Mesendoderm (in vitro differentiated cells): Measurements from ENCODE around the gene MPPED1.

Source experiments
- DNase-seq: peaks from one replicate; pipeline ENCODE4 v3.0.0; 2013
- H2AK5ac ChIP-seq: 2 replicates; pipeline ENCODE4 v1.6.1; 2013; ENCODE audit warnings: low read length, inconsistent platforms
- H2BK120ac ChIP-seq: 2 replicates; pipeline ENCODE4 v1.6.1; 2013; ENCODE audit warnings: low read depth, mild to moderate bottlenecking, low read length, moderate library complexity, mixed read lengths
- H2BK15ac ChIP-seq: replicated peaks from 2 replicates; pipeline ENCODE4 v1.6.1; 2013; ENCODE audit warnings: low read depth, mild to moderate bottlenecking, moderate library complexity
- H2BK5ac ChIP-seq: 2 replicates; pipeline ENCODE4 v1.6.1; 2013; ENCODE audit warnings: low read length, inconsistent platforms
- H3K18ac ChIP-seq: 2 replicates; pipeline ENCODE4 v1.6.1; 2013; ENCODE audit warnings: mild to moderate bottlenecking, low read length, mixed read lengths
- H3K23ac ChIP-seq: one replicate; pipeline ENCODE4 v1.6.1; 2013; ENCODE audit warnings: low read length
- H3K27ac ChIP-seq: 2 replicates; pipeline ENCODE4 v1.5.1; 2013; ENCODE audit warnings: low read depth, mild to moderate bottlenecking, inconsistent platforms, low read length, moderate library complexity
- H3K27me3 ChIP-seq: 2 replicates; pipeline ENCODE4 v1.6.1; 2013; ENCODE audit warnings: low read length, control low read depth, mild to moderate bottlenecking, inconsistent platforms; ENCODE audit not compliant: insufficient read depth, poor library complexity
- H3K36me3 ChIP-seq: 2 replicates; pipeline ENCODE4 v1.6.1; 2013; ENCODE audit warnings: low read length, inconsistent platforms; ENCODE audit not compliant: control insufficient read depth, insufficient read depth
- H3K4ac ChIP-seq: one replicate; pipeline ENCODE4 v1.6.1; 2013; ENCODE audit warnings: low read depth, mild to moderate bottlenecking, low read length, moderate library complexity
- H3K4me1 ChIP-seq: 2 replicates; pipeline ENCODE4 v1.6.1; 2013; ENCODE audit warnings: low read depth, low read length, inconsistent platforms; ENCODE audit not compliant: control insufficient read depth
- H3K4me2 ChIP-seq: 2 replicates; pipeline ENCODE4 v1.6.1; 2013; ENCODE audit warnings: low read length
- H3K4me3 ChIP-seq: 2 replicates; pipeline ENCODE4 v1.5.1; 2013; ENCODE audit warnings: mild to moderate bottlenecking, low read length
- H3K56ac ChIP-seq: one replicate; pipeline ENCODE4 v1.6.1; 2013; ENCODE audit warnings: low read length
- H3K79me1 ChIP-seq: 2 replicates; pipeline ENCODE4 v1.6.1; 2013; ENCODE audit warnings: low read length, inconsistent platforms
- H3K79me2 ChIP-seq: 2 replicates; pipeline ENCODE4 v1.6.1; 2013; ENCODE audit warnings: mild to moderate bottlenecking, low read length; ENCODE audit not compliant: control insufficient read depth, insufficient read depth
- H3K9ac ChIP-seq: 2 replicates; pipeline ENCODE4 v1.6.1; 2013; ENCODE audit warnings: low read length, inconsistent platforms
- H4K5ac ChIP-seq: one replicate; pipeline ENCODE4 v1.6.1; 2013; ENCODE audit warnings: low read length
- H4K8ac ChIP-seq: one replicate; pipeline ENCODE4 v1.6.1; 2013; ENCODE audit warnings: low read depth, mild to moderate bottlenecking, control low read depth, low read length, moderate library complexity
- WGBS: extraction: QIAGEN DNeasy Blood & Tissue Kit; methylation state at CpG from one replicate; pipeline ENCODE4 v1.1.7; 2013; ENCODE audit warnings: low lambda C conversion rate, missing lambda C conversion rate; ENCODE audit not compliant: insufficient coverage; ENCODE audit errors: extremely low coverage; 5-methylcytosine and 5-hydroxymethylcytosine counted together

Gene MPPED1

DNA sequence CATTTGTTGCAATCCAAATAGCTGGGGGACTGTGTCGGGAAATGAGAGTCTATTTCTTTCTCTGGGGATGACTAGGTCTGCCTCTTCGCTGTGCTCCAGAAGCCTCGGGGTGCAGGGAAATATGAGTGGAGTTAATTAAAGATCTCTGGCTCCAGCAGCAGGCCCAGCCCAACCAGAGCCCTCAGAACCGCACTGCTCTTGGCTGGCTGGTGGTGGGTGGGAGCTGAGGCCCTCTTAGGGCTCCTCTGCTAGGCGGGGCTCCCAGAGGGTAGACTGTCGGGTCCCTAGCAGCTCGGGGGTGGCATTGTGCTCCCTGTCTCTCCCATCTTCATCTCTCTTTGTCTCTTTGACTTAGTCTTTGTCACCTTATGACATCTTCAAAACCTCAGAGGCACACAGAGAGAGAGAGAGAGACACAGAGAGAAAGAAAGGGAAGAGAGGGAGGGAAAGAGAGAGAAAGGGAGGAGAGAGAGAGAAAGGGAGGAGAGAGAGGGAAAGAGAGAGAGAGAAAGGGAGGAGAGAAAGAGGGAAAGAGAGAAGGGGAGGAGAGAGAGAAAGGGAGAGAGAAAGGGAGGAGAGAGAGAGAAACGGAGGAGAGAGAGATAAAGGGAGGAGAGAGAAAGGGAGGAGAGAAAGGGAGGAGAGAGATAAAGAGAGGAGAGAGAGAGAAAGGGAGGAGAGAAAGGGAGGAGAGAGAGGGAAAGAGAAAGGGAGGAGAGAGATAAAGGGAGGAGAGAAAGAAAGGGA lies 20.2 kb downstream of the MPPED1 start:
- Histone ChIP-seq H3K36me3 (no peaks in the 10 kb centered on the region), H3K27ac (no peak overlapping the region), H3K4ac (no peak overlapping the region), H3K9ac (no peak overlapping the region), H2BK5ac (no peak overlapping the region), H2BK120ac (no peak overlapping the region), H2AK5ac (no peak overlapping the region), H3K4me2 (no peak overlapping the region), H3K79me1 (no peaks in the 10 kb centered on the region), H4K5ac (no peak overlapping the region), H3K56ac (no peak overlapping the region), H3K27me3 (no peaks in the 10 kb centered on the region), H2BK15ac (no peak overlapping the region), H4K8ac (no peak overlapping the region), H3K4me1 (no peaks in the 10 kb centered on the region), H3K4me3 (no peak overlapping the region), H3K18ac (no peak overlapping the region), H3K79me2 (no peaks in the 10 kb centered on the region), H3K23ac (no peak overlapping the region)
- WGBS, result 100% methylated on average over 1 of the region's 8 CpGs
- DNase-seq, result no peak

DNA sequence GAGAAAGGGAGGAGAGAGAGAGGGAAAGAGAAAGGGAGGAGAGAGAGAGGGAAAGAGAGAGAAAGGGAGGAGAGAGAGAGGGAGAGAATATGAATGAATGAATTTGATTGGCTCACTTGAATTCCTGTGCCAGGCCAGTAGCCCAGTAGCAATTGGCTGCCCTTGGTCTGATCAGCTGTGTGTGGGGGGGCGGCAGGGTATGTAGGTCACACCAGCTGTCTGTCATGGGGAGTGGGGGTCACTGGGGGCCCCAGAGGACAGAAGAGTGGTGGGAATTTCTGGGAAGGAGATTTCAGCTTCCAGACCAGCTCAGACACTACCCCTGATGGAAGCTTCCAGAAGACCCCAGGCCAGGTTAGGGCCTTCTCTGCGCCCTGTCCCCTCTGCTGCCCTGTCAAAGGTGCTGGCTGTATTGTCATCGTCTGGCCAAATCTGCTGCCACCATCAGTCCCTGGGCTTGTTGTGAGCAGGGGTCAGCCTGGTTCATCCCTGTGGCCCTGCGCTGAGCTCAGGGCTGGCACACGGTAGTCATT lies 21.1 kb downstream of the MPPED1 start:
- Histone ChIP-seq H3K79me2 (no peaks in the 10 kb centered on the region), H3K4me1 (no peaks in the 10 kb centered on the region), H3K9ac (no peak overlapping the region), H3K79me1 (no peaks in the 10 kb centered on the region), H4K8ac (no peak overlapping the region), H4K5ac (no peak overlapping the region), H2AK5ac (no peak overlapping the region), H2BK15ac (no peak overlapping the region), H2BK5ac (no peak overlapping the region), H3K27me3 (no peaks in the 10 kb centered on the region), H3K4ac (no peak overlapping the region), H3K23ac (no peak overlapping the region), H3K56ac (no peak overlapping the region), H2BK120ac (no peak overlapping the region), H3K36me3 (no peaks in the 10 kb centered on the region), H3K18ac (no peak overlapping the region), H3K4me3 (no peak overlapping the region), H3K27ac (no peak overlapping the region), H3K4me2 (no peak overlapping the region)
- DNase-seq, result no peak
- WGBS, result no CpG with 5 or more reads among the region's 5 CpGs

DNA sequence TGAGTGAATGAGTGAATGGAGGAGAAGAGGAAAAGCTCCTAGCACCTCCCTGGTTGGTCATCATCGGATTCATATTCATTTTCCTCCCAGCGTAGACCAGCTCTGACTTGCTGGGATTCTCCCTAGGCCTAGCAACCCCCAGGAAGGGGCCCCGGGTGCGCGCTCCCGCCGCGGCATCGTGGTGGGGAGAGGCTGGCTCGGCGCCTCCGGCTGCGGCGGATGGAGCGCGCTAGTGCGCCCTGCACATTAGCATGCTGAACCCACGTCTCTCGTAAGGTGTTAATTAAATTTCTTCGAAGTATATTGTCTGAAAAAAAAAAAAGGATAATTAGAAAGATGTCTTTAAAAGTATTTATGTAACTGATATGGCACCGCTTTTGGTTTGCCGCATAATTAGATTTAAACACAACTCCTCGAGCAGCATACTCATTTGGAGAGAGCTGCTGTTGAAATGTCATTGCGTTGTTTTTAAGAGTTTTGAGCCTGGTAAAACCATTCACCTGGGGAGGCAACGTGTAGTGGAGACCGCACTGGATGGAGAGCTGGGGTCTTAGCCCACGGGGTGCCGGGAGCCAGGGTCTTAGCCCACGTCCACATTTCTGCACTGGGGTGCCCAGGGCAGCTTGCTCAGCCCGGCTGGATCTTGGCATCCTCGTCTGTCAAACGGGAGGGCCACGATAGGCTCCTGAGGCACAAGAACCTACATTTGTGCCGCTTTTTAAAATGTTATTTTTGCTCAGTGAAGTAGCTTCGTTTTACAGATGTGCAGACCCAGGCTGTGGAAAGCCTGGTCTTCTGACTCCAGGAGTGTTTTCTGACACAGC lies 21.8 kb downstream of the MPPED1 start:
- H2BK15ac ChIP-seq, result no peak overlapping the region
- no peak overlapping the region for H3K56ac ChIP-seq
- H3K23ac ChIP-seq, result no peak overlapping the region
- H3K4me1 ChIP-seq, result no peaks in the 10 kb centered on the region
- H2AK5ac ChIP-seq, result no peak overlapping the region
- no peak overlapping the region for H3K4ac ChIP-seq
- H3K27me3 ChIP-seq, result no peaks in the 10 kb centered on the region
- no peaks in the 10 kb centered on the region for H3K79me1 ChIP-seq
- no peak overlapping the region for H3K9ac ChIP-seq
- H3K4me3 ChIP-seq, result no peak overlapping the region
- no peak overlapping the region for H2BK5ac ChIP-seq
- no peak overlapping the region for H3K4me2 ChIP-seq
- no peaks in the 10 kb centered on the region for H3K36me3 ChIP-seq
- no peak overlapping the region for H2BK120ac ChIP-seq
- no peaks in the 10 kb centered on the region for H3K79me2 ChIP-seq
- no peak for DNase-seq
- no peak overlapping the region for H3K18ac ChIP-seq
- no peak overlapping the region for H4K5ac ChIP-seq
- no CpG with 5 or more reads among the region's 35 CpGs for WGBS
- H3K27ac ChIP-seq, result no peak overlapping the region
- no peak overlapping the region for H4K8ac ChIP-seq

DNA sequence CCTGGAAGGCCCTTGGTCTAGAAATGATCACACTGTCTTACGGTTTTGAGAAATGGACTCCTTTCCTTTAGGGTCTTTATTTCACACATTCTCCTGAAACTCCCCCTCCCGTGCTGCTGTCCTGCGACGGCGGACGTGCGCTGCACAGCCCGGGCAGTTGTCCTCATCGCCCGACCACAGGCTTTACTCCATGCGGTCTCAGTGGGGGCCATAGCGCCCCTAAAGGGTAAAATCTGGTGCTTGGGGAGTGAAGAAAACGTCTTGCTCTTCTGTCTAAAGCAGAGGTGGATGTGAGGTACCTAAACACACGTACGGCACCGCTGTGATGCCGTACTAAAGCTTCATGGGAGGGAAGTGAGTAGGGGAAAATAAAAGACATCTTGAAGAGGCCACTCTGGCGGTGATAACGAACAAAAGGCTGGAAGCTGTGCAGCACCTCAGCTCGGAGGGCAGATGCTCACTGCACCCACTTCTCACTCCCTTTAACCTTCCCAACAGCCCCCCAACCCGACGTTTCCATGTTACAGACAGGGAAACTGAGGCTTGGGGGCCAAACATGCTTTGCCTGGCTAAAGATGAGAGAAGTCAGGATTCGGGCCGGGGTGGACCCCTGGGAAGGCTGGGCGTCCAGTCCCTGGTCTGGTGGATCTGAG lies 22.6 kb downstream of the MPPED1 start:
- Histone ChIP-seq H3K56ac (no peak overlapping the region), H3K4me1 (no peaks in the 10 kb centered on the region), H3K4ac (no peak overlapping the region), H2BK15ac (no peak overlapping the region), H3K79me1 (no peaks in the 10 kb centered on the region), H2BK5ac (no peak overlapping the region), H3K23ac (no peak overlapping the region), H3K4me3 (no peak overlapping the region), H3K18ac (no peak overlapping the region), H4K5ac (no peak overlapping the region), H3K79me2 (no peaks in the 10 kb centered on the region), H2BK120ac (no peak overlapping the region), H4K8ac (no peak overlapping the region), H3K9ac (no peak overlapping the region), H3K27ac (no peak overlapping the region), H3K27me3 (no peaks in the 10 kb centered on the region), H3K4me2 (no peak overlapping the region), H3K36me3 (no peaks in the 10 kb centered on the region), H2AK5ac (no peak overlapping the region)
- WGBS, result no CpG with 5 or more reads among the region's 25 CpGs
- no peak for DNase-seq

DNA sequence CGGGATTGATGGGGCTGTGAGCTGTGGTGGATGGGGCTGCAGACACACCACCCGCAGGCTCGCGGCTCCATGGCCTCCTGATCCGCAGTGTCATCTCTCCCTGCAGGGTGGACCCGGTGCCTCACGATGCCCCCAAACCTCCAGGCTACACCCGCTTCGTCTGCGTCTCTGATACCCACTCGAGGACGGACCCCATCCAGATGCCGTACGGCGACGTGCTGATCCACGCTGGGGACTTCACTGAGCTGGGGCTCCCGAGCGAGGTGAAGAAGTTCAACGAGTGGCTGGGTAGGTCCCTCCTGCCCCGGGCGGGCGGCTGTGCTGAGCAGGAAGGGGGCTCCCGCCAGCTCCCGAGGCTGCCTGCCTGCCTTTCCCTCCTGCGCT lies 23.1 kb downstream of the MPPED1 start:
- DNase-seq, result no peak
- H3K79me1 ChIP-seq, result no peaks in the 10 kb centered on the region
- H4K8ac ChIP-seq, result no peak overlapping the region
- no peak overlapping the region for H3K18ac ChIP-seq
- no peak overlapping the region for H2AK5ac ChIP-seq
- no peak overlapping the region for H2BK15ac ChIP-seq
- no peaks in the 10 kb centered on the region for H3K36me3 ChIP-seq
- no peak overlapping the region for H3K4me3 ChIP-seq
- H2BK120ac ChIP-seq, result no peak overlapping the region
- H3K4ac ChIP-seq, result no peak overlapping the region
- no peaks in the 10 kb centered on the region for H3K27me3 ChIP-seq
- H2BK5ac ChIP-seq, result no peak overlapping the region
- no peak overlapping the region for H3K56ac ChIP-seq
- no peak overlapping the region for H3K4me2 ChIP-seq
- H3K27ac ChIP-seq, result no peak overlapping the region
- no peak overlapping the region for H3K23ac ChIP-seq
- no peaks in the 10 kb centered on the region for H3K79me2 ChIP-seq
- H4K5ac ChIP-seq, result no peak overlapping the region
- H3K4me1 ChIP-seq, result no peaks in the 10 kb centered on the region
- no CpG with 5 or more reads among the region's 26 CpGs for WGBS
- H3K9ac ChIP-seq, result no peak overlapping the region
